AG04449 (cell line): ENCODE measurements around the gene CAMK1.
"Not testable (repeated sequence)": the region's sequence is repeated elsewhere in the genome, so short reads cannot be mapped to it uniquely, and the experiment has no call there.

Experiments
- CTCF ChIA-PET: fragments of 350-600 bp; formaldehyde crosslinking; extraction: SDS; loops from one replicate; lab custom pipeline; 2021; ENCODE audit warnings: antibody characterized with exemption; lab: Yijun Ruan, JAX
- POLR2A ChIA-PET: fragments of 400-600, 350-600 bp; formaldehyde crosslinking; extraction: SDS; loops from one replicate; lab custom pipeline; 2020; ENCODE audit warnings: antibody characterized with exemption, inconsistent platforms; lab: Yijun Ruan, JAX
- DNase-seq: peaks from one replicate; pipeline ENCODE4 v3.0.0-alpha.2; 2010; ENCODE audit warnings: low read depth, low spot score
- H3K4me3 ChIP-seq: 2 replicates; pipeline ENCODE4 v1.5.1; 2011; ENCODE audit warnings: low read depth, mild to moderate bottlenecking, control low read depth, low read length
- CTCF ChIP-seq: IDR thresholded peaks from one replicate; pipeline ENCODE4 v1.5.1; 2011; ENCODE audit warnings: mild to moderate bottlenecking, moderate library complexity, low read length, control low read depth, inconsistent platforms; ENCODE audit not compliant: insufficient read depth; ENCODE audit errors: missing control alignments

The CAMK1 gene

GRCh38 chr3:9777694-9778021 lies 7.9 kb upstream of the CAMK1 start:
- CTCF ChIA-PET, result no interaction called here
- no peak overlapping the region for H3K4me3 ChIP-seq
- DNase-seq, result no peak
- POLR2A ChIA-PET, result interaction anchor here (1.7 kb wide), 1 partner anchor 15 kb away, joined by 9 read pairs; the partner anchor contains the start of genes ARPC4 and TADA3
- TF ChIP-seq CTCF, result no peak

DNA sequence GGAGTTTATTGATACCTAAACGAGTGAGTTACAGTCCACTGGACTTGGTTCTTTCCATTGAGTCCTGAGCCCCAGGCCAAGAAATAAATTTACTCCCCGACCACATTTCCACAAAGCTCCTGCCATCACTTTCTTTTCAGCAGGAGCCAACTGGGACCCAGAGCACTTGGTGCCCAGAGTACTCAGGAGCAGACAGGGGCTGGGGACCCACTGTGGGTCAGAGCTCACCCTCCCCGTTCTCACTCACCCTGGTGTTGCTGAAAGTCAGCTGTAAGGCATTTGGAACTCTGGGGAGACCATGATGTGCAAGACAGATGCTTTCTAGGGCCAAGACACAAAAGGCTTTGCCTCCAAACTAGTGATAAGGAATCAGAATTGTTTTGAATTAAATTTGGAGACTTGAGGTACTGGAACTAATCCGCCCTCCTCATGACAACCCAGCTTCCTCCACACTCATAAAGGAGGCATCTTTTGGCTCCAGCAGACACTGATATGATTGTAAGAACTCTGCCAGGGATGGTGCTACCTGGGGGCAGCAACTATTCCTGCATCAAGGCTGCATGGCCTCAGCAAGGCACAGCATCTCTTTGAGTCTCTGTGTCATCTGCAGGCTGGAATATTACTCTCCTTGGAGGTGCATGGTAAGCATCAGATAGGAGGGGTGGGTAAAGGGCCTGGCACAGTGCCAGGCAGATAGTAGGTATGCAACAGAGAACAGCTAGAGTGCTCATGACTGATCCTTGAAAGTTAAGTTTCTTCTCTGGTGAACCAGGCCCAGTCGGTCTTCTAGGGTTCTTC lies 7.3 kb upstream of the CAMK1 start:
- H3K4me3 ChIP-seq, result no peak overlapping the region
- ChIA-PET POLR2A (interaction anchor here (1.7 kb wide), 1 partner anchor 16 kb away, joined by 9 read pairs; the partner anchor contains the start of genes ARPC4 and TADA3), CTCF (no interaction called here)
- no peak for DNase-seq
- no peak for TF ChIP-seq CTCF

- DNase-seq, H3K4me3 ChIP-seq: not testable (repeated sequence)
- POLR2A ChIA-PET, result interaction anchor here (1.4 kb wide), 1 partner anchor 11 kb away, joined by 3 read pairs; no protein-coding TSS in a partner anchor
- CTCF ChIA-PET, result interaction anchor here (1.0 kb wide), 1 partner anchor 38 kb away, joined by 3 read pairs; no protein-coding TSS in a partner anchor
These were observed 1.3 kb upstream of the CAMK1 start for GRCh38 chr3:9771007-9771406.

- no peak for TF ChIP-seq CTCF
- POLR2A ChIA-PET, result interaction anchor here (0.8 to 1.4 kb wide), 4 partner anchors 11 to 21 kb away, joined by 3 to 8 read pairs (median 4); partner anchors contain the start of gene OGG1
- CTCF ChIA-PET, result interaction anchor here (1.0 kb wide), 1 partner anchor 37 kb away, joined by 3 read pairs; no protein-coding TSS in a partner anchor
- H3K4me3 ChIP-seq, result peak overlapping the region; percentile 66
- no peak for DNase-seq
These were observed 597 bp upstream of the CAMK1 start for GRCh38 chr3:9770276-9770812.

DNA sequence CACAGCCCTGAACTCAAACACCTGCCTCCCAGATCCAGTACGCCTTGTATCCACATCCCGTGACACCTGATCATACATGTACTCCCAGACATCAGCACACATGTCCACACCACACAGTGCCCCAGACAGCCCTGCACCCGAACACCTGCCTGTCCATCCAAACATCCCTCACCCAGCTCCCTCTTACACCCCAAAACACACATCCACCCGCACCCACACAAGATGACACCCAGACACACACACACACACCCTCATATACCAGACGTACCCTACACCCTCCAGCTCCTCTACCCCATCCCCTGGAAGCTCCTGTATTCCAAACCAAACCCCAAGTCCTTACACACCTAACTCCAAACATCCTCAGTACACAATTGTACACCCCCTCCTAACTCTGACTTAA lies 735 bp downstream of the CAMK1 start:
- ChIA-PET CTCF (interaction anchor here (0.6 kb wide), 1 partner anchor 18 kb away, joined by 3 read pairs; no protein-coding TSS in a partner anchor), POLR2A (interaction anchor here (1.1 kb wide), 1 partner anchor 19 kb away, joined by 8 read pairs; the partner anchor contains the start of gene OGG1)
- TF ChIP-seq CTCF, result no peak
- no peak for DNase-seq
- peak overlapping the region; percentile 66 for H3K4me3 ChIP-seq

DNA sequence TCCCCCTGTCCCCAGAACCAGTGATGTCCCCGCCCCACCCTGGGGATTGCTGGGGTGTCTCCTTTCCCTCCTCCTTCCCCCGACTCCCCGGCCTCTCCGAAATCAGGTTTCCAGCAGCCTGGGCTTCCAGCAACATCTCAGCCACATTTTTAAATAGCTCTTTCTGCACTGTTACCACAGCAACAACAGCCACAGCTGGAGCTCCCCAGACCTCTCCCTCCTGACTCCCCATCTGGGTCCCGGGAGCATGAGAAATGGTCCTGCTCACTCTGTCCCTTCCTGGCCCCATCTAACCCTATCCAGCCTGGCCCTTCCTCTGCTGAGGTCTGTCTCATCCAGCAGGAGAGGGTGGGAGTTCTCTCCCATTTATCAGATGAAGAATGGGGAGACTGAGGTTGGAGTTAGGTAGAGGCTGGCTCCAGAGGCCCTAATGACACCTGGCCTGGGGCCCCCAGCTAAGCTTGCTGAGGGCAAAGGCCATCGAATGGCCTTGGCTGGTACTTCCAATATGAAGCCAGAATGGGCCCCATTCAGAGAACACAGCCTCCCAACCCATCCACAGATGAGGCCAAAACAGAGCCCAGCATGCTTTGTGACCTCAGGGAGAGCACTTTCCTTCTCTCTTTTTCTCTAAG lies 1.5 kb downstream of the CAMK1 start:
- TF ChIP-seq CTCF, result no peak
- CTCF ChIA-PET, result interaction anchor here (0.6 kb wide), 1 partner anchor 18 kb away, joined by 3 read pairs; no protein-coding TSS in a partner anchor
- POLR2A ChIA-PET, result no interaction called here
- no peak for DNase-seq
- peak overlapping the region; percentile 66; the same call in 1 of the 2 replicates for H3K4me3 ChIP-seq
